Measurements from ENCODE around the gene PTPRR.

GRCh38 chr12:70721656-70722357 is 198.7 kb downstream of the PTPRR start:
- TF ChIP-seq, protein P1, sequence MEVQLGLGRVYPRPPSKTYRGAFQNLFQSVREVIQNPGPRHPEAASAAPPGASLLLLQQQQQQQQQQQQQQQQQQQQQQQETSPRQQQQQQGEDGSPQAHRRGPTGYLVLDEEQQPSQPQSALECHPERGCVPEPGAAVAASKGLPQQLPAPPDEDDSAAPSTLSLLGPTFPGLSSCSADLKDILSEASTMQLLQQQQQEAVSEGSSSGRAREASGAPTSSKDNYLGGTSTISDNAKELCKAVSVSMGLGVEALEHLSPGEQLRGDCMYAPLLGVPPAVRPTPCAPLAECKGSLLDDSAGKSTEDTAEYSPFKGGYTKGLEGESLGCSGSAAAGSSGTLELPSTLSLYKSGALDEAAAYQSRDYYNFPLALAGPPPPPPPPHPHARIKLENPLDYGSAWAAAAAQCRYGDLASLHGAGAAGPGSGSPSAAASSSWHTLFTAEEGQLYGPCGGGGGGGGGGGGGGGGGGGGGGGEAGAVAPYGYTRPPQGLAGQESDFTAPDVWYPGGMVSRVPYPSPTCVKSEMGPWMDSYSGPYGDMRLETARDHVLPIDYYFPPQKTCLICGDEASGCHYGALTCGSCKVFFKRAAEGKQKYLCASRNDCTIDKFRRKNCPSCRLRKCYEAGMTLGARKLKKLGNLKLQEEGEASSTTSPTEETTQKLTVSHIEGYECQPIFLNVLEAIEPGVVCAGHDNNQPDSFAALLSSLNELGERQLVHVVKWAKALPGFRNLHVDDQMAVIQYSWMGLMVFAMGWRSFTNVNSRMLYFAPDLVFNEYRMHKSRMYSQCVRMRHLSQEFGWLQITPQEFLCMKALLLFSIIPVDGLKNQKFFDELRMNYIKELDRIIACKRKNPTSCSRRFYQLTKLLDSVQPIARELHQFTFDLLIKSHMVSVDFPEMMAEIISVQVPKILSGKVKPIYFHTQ (CRISPR knock-in tag; IDR thresholded peaks at IDR 0.05), result no peak
- TF ChIP-seq CTCF (IDR thresholded peaks at IDR 0.05) (no peak), EMX1 (CRISPR knock-in tag; IDR thresholded peaks at IDR 0.05) (no peak), MAX (CRISPR knock-in tag; IDR thresholded peaks at IDR 0.05) (no peak), ZNF263 (CRISPR knock-in tag; IDR thresholded peaks at IDR 0.05; ENCODE audit: low read depth) (no peak), NR1H2 (CRISPR knock-in tag; IDR thresholded peaks at IDR 0.05) (no peak), USF1 (CRISPR knock-in tag; IDR thresholded peaks at IDR 0.05) (no peak), ZNF232 (CRISPR knock-in tag; IDR thresholded peaks at IDR 0.05) (no peak), CBFB (CRISPR knock-in tag; IDR thresholded peaks at IDR 0.05; ENCODE audit: low read depth) (no peak), USF2 (CRISPR knock-in tag; IDR thresholded peaks at IDR 0.05) (no peak)
- TF ChIP-seq, protein P2, sequence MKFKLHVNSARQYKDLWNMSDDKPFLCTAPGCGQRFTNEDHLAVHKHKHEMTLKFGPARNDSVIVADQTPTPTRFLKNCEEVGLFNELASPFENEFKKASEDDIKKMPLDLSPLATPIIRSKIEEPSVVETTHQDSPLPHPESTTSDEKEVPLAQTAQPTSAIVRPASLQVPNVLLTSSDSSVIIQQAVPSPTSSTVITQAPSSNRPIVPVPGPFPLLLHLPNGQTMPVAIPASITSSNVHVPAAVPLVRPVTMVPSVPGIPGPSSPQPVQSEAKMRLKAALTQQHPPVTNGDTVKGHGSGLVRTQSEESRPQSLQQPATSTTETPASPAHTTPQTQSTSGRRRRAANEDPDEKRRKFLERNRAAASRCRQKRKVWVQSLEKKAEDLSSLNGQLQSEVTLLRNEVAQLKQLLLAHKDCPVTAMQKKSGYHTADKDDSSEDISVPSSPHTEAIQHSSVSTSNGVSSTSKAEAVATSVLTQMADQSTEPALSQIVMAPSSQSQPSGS (CRISPR knock-in tag; IDR thresholded peaks at IDR 0.05; ENCODE audit: borderline replicate concordance, low read depth), result no peak

Data from WTC11 (cell line).